MCF 10A (cell line): ENCODE data around the gene TNFRSF9. TPM values are rescaled to one million over a fixed set of nuclear protein-coding genes. Genes with fewer than 3 reads are reported as not detected.
A peak's percentile ranks its signal among the peaks of the same experiment; 100 is the strongest.

Experiments used
- BruUV-seq: library from RNA; stranded (reverse); fragments of 400-500 nt; replicated peaks from 2 replicates; lab custom pipeline; 2021; lab: Mats Ljungman, UMichigan
- CTCF ChIA-PET: fragments of 300-600 bp; sonication (Branson Sonifier 250); formaldehyde crosslinking; extraction: SDS; loops from one replicate; lab custom pipeline; 2021; ENCODE audit warnings: antibody characterized with exemption, inconsistent platforms; lab: Yijun Ruan, JAX
- POLR2A ChIA-PET: fragments of 300-600, 350-650 bp; sonication (Branson Sonifier 250); formaldehyde crosslinking; extraction: SDS; loops from one replicate; lab custom pipeline; 2020; ENCODE audit warnings: antibody characterized with exemption, inconsistent platforms; lab: Yijun Ruan, JAX
- DNase-seq: peaks from one replicate; pipeline ENCODE4 v3.0.0-alpha.2; 2018; ENCODE audit not compliant: unreplicated experiment
- H3K27ac Mint-ChIP-seq: one replicate; pipeline ENCODE4 v1.8.0; 2022; ENCODE audit warnings: mild to moderate bottlenecking, low read depth, mixed read lengths; ENCODE audit not compliant: unreplicated experiment
- H3K27me3 Mint-ChIP-seq: one replicate; pipeline ENCODE4 v1.8.0; 2022; ENCODE audit warnings: mixed read lengths; ENCODE audit not compliant: insufficient read depth, unreplicated experiment
- H3K36me3 Mint-ChIP-seq: one replicate; pipeline ENCODE4 v1.8.0; 2022; ENCODE audit warnings: mild to moderate bottlenecking, moderate library complexity, mixed read lengths; ENCODE audit not compliant: insufficient read depth, unreplicated experiment
- H3K4me1 Mint-ChIP-seq: one replicate; pipeline ENCODE4 v1.8.0; 2022; ENCODE audit warnings: mixed read lengths; ENCODE audit not compliant: insufficient read depth, unreplicated experiment
- H3K4me3 Mint-ChIP-seq: one replicate; pipeline ENCODE4 v1.8.0; 2022; ENCODE audit warnings: mild to moderate bottlenecking, moderate library complexity, mixed read lengths; ENCODE audit not compliant: unreplicated experiment
- H3K9me3 Mint-ChIP-seq: one replicate; pipeline ENCODE4 v1.8.0; 2022; ENCODE audit warnings: mixed read lengths; ENCODE audit not compliant: unreplicated experiment
- intact Hi-C: fragments of 100-400 bp; cut with micrococcal nuclease; formaldehyde crosslinking; loops from 2 replicates; pipeline ENCODE4 v1.14.1; 2022
- total RNA-seq: library from RNA; stranded (reverse); gene quantifications from 2 replicates; pipeline ENCODE4 v1.2.3, GENCODE V29; 2022
- TF ChIP-seq, protein P1 (sequence below): fragments of 200-600 bp; IDR thresholded peaks from one replicate; pipeline ENCODE4 v1.8.0; 2022; ENCODE audit warnings: antibody characterized with exemption, mild to moderate bottlenecking; ENCODE audit not compliant: unreplicated experiment

Gene TNFRSF9
- total RNA-seq, 1 experiment from 2014 or later = 0.98 TPM

DNA sequence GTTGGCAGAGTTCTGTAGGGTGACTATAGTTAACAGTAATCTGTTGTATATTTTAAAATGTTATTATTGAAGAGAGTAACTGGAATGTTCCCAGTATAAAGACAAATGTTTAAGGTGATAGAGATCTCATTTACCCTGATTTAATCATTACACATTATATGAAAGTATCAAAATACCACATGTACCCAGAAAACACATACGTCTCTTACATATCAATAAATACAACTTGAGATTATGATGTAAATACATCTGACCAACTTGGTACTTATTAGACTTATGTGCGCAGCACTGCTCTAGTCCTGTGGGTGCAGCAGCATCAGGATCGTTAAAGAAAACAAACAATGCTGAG lies 20.2 kb upstream of the TNFRSF9 start:
- Mint-ChIP-seq H3K4me3 (peak overlapping the region; percentile 84), H3K27ac (peak overlapping the region; percentile 30), H3K4me1 (peaks cover 11% of the 10 kb centered on the region), H3K36me3 (peaks cover 32% of the 10 kb centered on the region), H3K9me3 (no peaks in the 10 kb centered on the region), H3K27me3 (no peaks in the 10 kb centered on the region)
- TSS peak; percentile 98 for BruUV-seq
- TF ChIP-seq, protein P1, sequence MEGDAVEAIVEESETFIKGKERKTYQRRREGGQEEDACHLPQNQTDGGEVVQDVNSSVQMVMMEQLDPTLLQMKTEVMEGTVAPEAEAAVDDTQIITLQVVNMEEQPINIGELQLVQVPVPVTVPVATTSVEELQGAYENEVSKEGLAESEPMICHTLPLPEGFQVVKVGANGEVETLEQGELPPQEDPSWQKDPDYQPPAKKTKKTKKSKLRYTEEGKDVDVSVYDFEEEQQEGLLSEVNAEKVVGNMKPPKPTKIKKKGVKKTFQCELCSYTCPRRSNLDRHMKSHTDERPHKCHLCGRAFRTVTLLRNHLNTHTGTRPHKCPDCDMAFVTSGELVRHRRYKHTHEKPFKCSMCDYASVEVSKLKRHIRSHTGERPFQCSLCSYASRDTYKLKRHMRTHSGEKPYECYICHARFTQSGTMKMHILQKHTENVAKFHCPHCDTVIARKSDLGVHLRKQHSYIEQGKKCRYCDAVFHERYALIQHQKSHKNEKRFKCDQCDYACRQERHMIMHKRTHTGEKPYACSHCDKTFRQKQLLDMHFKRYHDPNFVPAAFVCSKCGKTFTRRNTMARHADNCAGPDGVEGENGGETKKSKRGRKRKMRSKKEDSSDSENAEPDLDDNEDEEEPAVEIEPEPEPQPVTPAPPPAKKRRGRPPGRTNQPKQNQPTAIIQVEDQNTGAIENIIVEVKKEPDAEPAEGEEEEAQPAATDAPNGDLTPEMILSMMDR = no peak
- CTCF ChIA-PET = no interaction called here
- POLR2A ChIA-PET = interaction anchor here (0.6 to 2.9 kb wide), 20 partner anchors 10 to 1242 kb away, joined by 3 to 18 read pairs (median 4); no protein-coding TSS in a partner anchor
- intact Hi-C loops = no loop called here
- no peak for DNase-seq

DNA sequence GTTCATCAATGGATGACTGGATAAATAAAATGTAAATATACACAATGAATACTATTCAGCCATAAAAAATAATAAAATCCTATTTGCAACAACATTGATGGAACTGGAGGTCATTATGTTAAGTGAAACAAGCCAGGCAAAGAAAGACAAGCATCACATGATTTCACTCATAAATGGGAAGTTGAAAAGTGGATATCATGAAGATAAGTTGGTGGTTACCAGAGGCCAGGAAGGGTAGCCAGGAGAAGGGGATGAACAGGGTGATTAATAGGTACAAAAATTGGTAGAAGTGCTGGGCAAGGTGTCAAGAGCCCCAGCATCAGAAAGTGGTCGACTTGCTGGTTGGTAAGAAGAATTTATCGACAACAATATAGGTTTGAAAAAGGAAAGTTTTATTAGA lies 19.5 kb upstream of the TNFRSF9 start:
- ChIA-PET CTCF (interaction anchor here (0.7 kb wide), 1 partner anchor 350 kb away, joined by 3 read pairs; no protein-coding TSS in a partner anchor), POLR2A (interaction anchor here (0.6 to 0.8 kb wide), 2 partner anchors 326 to 566 kb away, joined by 3 read pairs; no protein-coding TSS in a partner anchor)
- no peaks in the 10 kb centered on the region for H3K27me3 Mint-ChIP-seq
- peaks cover 11% of the 10 kb centered on the region for H3K4me1 Mint-ChIP-seq
- TF ChIP-seq, protein P1 = no peak
- peak overlapping the region; percentile 84 for H3K4me3 Mint-ChIP-seq
- no peak for DNase-seq
- H3K36me3 Mint-ChIP-seq = peaks cover 25% of the 10 kb centered on the region
- H3K9me3 Mint-ChIP-seq = no peaks in the 10 kb centered on the region
- BruUV-seq = no TSS peak
- intact Hi-C loops = no loop called here
- peak overlapping the region; percentile 30 for H3K27ac Mint-ChIP-seq

DNA sequence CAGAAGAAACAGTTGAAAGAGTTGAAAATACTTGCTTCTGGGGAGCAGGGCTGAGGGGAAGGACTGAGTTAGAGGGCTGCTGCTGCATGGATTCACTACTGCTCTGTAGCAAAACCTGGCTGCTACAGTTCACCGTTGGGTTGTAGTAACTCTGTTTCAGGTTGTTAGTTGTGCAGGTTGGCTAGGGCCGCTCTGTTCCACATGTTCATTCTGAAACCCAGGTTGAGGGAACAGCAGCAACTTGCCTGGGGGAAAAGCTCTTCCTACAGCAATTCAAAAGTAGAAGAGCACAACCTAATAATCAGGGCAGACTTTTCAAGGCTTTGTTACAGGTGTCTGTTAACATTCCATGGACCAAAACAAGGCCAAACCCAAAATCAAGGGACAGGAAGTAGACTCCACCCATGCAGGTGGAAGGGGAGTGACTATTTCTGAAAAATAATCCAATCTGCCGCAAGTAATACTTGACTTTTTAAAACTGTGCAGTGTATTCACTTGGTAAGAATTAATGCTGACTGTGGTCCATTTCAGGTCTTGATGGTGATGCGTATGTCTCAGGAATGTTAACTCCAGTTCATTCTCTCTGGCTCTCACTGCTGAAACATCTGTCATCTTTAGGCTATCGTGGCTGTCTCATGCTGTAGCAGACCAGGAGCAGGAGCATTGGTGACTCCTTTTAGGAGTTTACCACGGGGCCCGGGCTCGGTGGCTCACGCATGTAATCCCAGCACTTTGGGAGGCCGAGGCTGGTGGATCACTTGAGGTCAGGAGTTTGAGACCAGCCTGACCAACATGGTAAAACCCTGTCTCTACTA lies 15.8 kb upstream of the TNFRSF9 start:
- TF ChIP-seq, protein P1 = no peak
- intact Hi-C loops = no loop called here
- no peak for DNase-seq
- Mint-ChIP-seq H3K36me3 (no peaks in the 10 kb centered on the region), H3K9me3 (no peaks in the 10 kb centered on the region), H3K27ac (no peak overlapping the region), H3K27me3 (no peaks in the 10 kb centered on the region), H3K4me3 (no peak overlapping the region), H3K4me1 (peaks cover 6% of the 10 kb centered on the region)
- CTCF ChIA-PET = no interaction called here
- POLR2A ChIA-PET = interaction anchor here (0.7 to 1.5 kb wide), 2 partner anchors 9 to 157 kb away, joined by 3 read pairs; no protein-coding TSS in a partner anchor
- BruUV-seq = no TSS peak

DNA sequence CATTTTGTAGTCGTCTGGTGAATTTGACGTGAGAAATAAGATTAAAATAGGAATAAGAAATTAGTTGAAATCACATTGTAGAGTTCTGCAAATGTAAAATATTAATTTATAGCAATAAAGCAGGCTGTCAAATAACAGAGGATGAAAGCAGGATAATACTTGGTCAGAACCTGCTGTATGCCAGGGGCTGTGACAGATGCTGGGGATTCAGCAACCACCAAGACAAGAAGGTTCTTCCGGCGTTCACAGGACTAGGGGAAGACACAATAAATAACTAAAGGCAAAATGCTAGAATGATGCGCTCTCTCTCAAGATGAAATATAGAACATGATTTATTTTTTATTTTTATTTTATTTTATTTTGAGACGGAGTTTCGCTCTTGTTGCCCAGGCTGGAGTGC lies 14.0 kb upstream of the TNFRSF9 start:
- ChIA-PET CTCF (no interaction called here), POLR2A (no interaction called here)
- Mint-ChIP-seq H3K4me1 (no peaks in the 10 kb centered on the region), H3K27me3 (no peaks in the 10 kb centered on the region), H3K27ac (peak overlapping the region; percentile 85), H3K36me3 (no peaks in the 10 kb centered on the region), H3K4me3 (peak overlapping the region; percentile 73), H3K9me3 (no peaks in the 10 kb centered on the region)
- intact Hi-C loops = no loop called here
- DNase-seq = no peak
- TF ChIP-seq, protein P1 = no peak
- BruUV-seq = TSS peak; percentile 89
